Parathyroid adenoma (tissue), 2 donors: ENCODE data around the gene LUC7L3.
"Not testable (repeated sequence)": the region's sequence is repeated elsewhere in the genome, so short reads cannot be mapped to it uniquely, and the experiment has no call there.

ENCODE experiments used
- H2AFZ ChIP-seq: fragments of 300-600 bp; sonication (generic); one replicate; pipeline ENCODE4 v1.7.0; 2017; ENCODE audit warnings: antibody characterized with exemption, mild to moderate bottlenecking
- H3K27ac ChIP-seq: fragments of 300-600 bp; sonication (generic); one replicate; pipeline ENCODE4 v1.7.0; 2017
- H3K27me3 ChIP-seq: fragments of 300-600 bp; sonication (generic); one replicate; pipeline ENCODE4 v1.7.0; 2017; ENCODE audit warnings: low read length; ENCODE audit not compliant: control insufficient read depth, insufficient read depth
- H3K36me3 ChIP-seq: fragments of 300-600 bp; sonication (generic); one replicate; pipeline ENCODE4 v1.7.0; 2017; ENCODE audit warnings: low read length; ENCODE audit not compliant: control insufficient read depth, insufficient read depth
- H3K4me1 ChIP-seq: fragments of 300-600 bp; sonication (generic); one replicate; pipeline ENCODE4 v1.7.0; 2017; ENCODE audit warnings: control low read depth
- H3K4me2 ChIP-seq: fragments of 300-600 bp; sonication (generic); one replicate; pipeline ENCODE4 v1.7.0; 2017; ENCODE audit warnings: low read length
- H3K4me3 ChIP-seq: fragments of 300-600 bp; sonication (generic); one replicate; pipeline ENCODE4 v1.7.0; 2017; ENCODE audit warnings: low read depth, low read length
- H3K79me2 ChIP-seq: fragments of 300-600 bp; sonication (generic); one replicate; pipeline ENCODE4 v1.7.0; 2017; ENCODE audit warnings: control low read depth
- H3K9ac ChIP-seq: fragments of 300-600 bp; sonication (generic); one replicate; pipeline ENCODE4 v1.7.0; 2017; ENCODE audit warnings: mild to moderate bottlenecking
- H3K9me3 ChIP-seq: fragments of 300-600 bp; sonication (generic); one replicate; pipeline ENCODE4 v1.7.0; 2017; ENCODE audit warnings: low read length; ENCODE audit not compliant: control insufficient read depth
- CTCF ChIP-seq: fragments of 300-600 bp; sonication (generic); IDR thresholded peaks from one replicate; pipeline ENCODE4 v1.7.0; 2017; ENCODE audit warnings: antibody characterized with exemption, mild to moderate bottlenecking
- donor health status: primary hyperparathyroidism.

LUC7L3 gene

GRCh38 chr17:50715471-50715870 is 3.9 kb upstream of the LUC7L3 start:
- H2AFZ ChIP-seq: no peak overlapping the region
- no peaks in the 10 kb centered on the region for H3K27me3 ChIP-seq
- H3K9ac ChIP-seq: no peak overlapping the region
- no peak overlapping the region for H3K4me2 ChIP-seq
- H3K36me3 ChIP-seq: no peaks in the 10 kb centered on the region
- H3K4me3 ChIP-seq: no peak overlapping the region
- no peaks in the 10 kb centered on the region for H3K4me1 ChIP-seq
- H3K27ac ChIP-seq: no peak overlapping the region
- peaks cover 8% of the 10 kb centered on the region for H3K79me2 ChIP-seq
- no peaks in the 10 kb centered on the region for H3K9me3 ChIP-seq
- TF ChIP-seq CTCF: no peak

- peaks cover 44% of the 10 kb centered on the region for H3K79me2 ChIP-seq
- H3K4me2 ChIP-seq: peak overlapping the region; percentile 82
- no peaks in the 10 kb centered on the region for H3K36me3 ChIP-seq
- no peaks in the 10 kb centered on the region for H3K9me3 ChIP-seq
- H3K9ac ChIP-seq: peak overlapping the region; percentile 98
- H3K4me1 ChIP-seq: peaks cover 9% of the 10 kb centered on the region
- H3K4me3 ChIP-seq: peak overlapping the region; percentile 96
- H3K27me3 ChIP-seq: no peaks in the 10 kb centered on the region
- H2AFZ ChIP-seq: peak overlapping the region; percentile 83
- TF ChIP-seq CTCF: no peak
- peak overlapping the region; percentile 89 for H3K27ac ChIP-seq
These were observed 756 bp downstream of the LUC7L3 start for GRCh38 chr17:50719924-50720794.

GRCh38 chr17:50721194-50722010 is 2.0 kb downstream of the LUC7L3 start:
- peak overlapping the region; percentile 82 for H3K4me2 ChIP-seq
- H3K36me3 ChIP-seq: no peaks in the 10 kb centered on the region
- H3K4me1 ChIP-seq: peaks cover 9% of the 10 kb centered on the region
- no peaks in the 10 kb centered on the region for H3K27me3 ChIP-seq
- no peak overlapping the region for H3K27ac ChIP-seq
- no peak overlapping the region for H2AFZ ChIP-seq
- H3K9ac ChIP-seq: no peak overlapping the region
- TF ChIP-seq CTCF: no peak
- H3K4me3 ChIP-seq: peak overlapping the region; percentile 96
- peaks cover 55% of the 10 kb centered on the region for H3K79me2 ChIP-seq
- H3K9me3 ChIP-seq: no peaks in the 10 kb centered on the region

- Histone ChIP-seq H3K4me1 (peaks cover 9% of the 10 kb centered on the region), H3K27ac (no peak overlapping the region)
- TF ChIP-seq CTCF: no peak
These were observed 3.3 kb downstream of the LUC7L3 start for GRCh38 chr17:50722746-50723145.

GRCh38 chr17:50724622-50725021 is 5.2 kb downstream of the LUC7L3 start:
- not testable (repeated sequence) for H3K4me1 ChIP-seq

More at GRCh38 chr17:50722746-50723145, 3.3 kb downstream of the LUC7L3 start:
- Histone ChIP-seq H2AFZ (no peak overlapping the region), H3K27me3 (no peaks in the 10 kb centered on the region), H3K9me3 (no peaks in the 10 kb centered on the region), H3K4me3 (no peak overlapping the region), H3K36me3 (no peaks in the 10 kb centered on the region), H3K9ac (no peak overlapping the region), H3K79me2 (peaks cover 68% of the 10 kb centered on the region), H3K4me2 (no peak overlapping the region)

More at GRCh38 chr17:50724622-50725021, 5.2 kb downstream of the LUC7L3 start:
- H3K27me3 ChIP-seq, H3K9ac ChIP-seq, H3K27ac ChIP-seq, H2AFZ ChIP-seq, H3K4me3 ChIP-seq, H3K9me3 ChIP-seq, H3K36me3 ChIP-seq, H3K4me2 ChIP-seq: not testable (repeated sequence)
- peaks cover 78% of the 10 kb centered on the region for H3K79me2 ChIP-seq
